Stimulated activated CD4-positive, alpha-beta T cell treated with anti-CD3 and anti-CD28 coated beads, Interleukin-12 subunit alpha, Interleukin-12 subunit beta, amount 100 ng/mL, for 24 hours (primary cell): Measurements from ENCODE around the gene SINHCAF.

Experiments used
- DNase-seq, 2 experiments: peaks; one replicate each; pipeline ENCODE4 v3.0.0-alpha.2; 2020; ENCODE audit warnings: low read depth in 2 of 2

SINHCAF gene

DNA sequence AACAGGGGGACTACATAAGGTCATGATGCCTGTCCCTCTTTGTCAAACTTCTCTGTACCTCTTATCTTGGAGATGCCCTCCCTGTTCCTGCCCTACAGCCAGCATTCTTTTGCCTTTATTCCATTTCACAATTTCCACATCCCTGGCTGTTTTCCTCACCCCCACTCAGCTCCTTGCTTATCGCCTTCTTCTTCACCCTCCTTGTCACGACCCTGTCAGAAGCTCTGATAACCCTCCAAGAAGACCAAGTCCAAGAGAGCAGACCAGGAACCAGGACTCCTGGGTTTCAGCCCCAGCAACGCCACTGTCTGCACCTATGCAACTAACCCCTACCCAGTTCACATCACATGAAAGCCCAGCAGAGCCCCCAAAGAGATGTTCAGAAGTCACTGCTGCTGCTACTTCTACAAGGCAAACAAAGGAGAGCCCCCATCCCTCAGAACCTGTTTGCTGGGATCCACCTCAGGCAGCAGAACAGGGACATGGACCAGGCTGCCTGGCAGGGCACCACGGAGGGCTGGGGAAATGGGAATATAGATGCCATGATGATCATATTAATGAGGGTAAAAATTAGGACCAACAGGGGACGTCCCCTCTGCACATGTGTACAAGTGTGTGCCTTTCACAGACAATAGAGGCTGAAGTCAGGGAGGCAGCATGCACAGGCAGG lies 92.8 kb downstream of the SINHCAF start:
- no peak for DNase-seq

DNA sequence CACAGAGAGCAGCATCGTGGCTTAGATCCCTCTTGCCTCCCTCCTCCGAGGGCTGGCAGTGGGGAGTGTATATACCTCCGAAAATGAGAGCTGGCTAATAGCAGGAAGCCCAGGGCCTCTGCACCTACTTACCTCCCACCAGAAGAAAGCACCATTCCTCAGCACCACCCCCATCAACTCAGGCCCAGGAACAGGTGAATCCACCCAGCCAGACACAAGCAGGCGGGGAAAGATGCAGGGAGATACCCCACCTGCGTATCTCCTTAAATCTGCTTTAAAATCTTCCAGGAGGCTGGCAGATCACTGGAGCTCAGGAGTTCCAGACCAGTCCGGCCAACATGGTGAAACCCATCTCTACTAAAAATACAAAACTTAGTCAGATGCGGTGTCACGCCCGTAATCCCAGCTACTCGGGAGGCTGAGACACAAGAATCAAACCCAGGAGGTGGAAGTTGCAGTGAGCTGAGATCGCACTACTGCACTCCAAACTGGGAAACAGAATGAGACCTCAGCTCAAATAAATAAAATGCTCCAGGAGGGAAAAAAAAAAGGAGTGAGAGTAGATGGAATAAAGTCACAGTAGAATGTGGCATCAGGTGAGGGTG lies 93.5 kb downstream of the SINHCAF start:
- no peak for DNase-seq

DNA sequence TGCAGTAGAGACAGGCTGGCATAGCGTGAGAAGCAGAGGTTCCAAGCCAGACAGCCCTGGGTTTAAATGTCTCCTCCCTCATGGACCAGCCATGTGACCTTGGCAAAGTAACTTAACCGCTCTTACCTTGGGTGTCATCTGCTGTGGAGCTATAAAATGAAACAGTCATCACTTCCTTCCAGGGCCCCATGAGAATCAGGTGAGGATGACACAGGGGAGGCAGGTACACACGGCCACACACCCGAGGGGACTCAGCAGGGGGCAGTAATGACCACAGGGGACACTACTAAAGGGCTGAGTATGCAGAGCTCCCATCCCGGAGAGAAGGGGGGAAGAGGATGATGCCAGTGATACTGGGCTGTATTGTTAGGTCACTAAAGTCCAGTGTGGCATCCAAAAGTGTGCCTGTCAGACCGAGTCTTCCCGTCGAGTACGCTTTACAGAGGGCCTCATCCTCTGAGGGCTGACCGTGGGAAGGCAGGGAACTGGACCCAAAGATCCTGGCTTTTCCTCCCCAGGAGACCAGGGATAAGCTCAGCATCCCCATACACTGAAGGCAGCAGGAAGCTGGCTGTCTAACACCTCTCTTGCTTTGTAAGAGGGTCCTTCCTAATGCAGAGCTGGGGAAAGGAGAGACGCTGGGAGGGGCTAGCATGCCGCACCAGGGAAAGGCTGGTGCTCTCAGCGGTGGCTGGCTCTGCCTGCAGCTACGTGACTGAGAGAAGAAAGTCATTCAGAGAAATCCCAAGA lies 94.2 kb downstream of the SINHCAF start:
- DNase-seq = no peak
